Measurements from ENCODE around the gene VEGFA. TPM values are rescaled to one million over a fixed set of nuclear protein-coding genes. Genes with fewer than 3 reads are reported as not detected.

Gene VEGFA
- total RNA-seq, 1 experiment from 2014 or later: 35.2 TPM

DNA sequence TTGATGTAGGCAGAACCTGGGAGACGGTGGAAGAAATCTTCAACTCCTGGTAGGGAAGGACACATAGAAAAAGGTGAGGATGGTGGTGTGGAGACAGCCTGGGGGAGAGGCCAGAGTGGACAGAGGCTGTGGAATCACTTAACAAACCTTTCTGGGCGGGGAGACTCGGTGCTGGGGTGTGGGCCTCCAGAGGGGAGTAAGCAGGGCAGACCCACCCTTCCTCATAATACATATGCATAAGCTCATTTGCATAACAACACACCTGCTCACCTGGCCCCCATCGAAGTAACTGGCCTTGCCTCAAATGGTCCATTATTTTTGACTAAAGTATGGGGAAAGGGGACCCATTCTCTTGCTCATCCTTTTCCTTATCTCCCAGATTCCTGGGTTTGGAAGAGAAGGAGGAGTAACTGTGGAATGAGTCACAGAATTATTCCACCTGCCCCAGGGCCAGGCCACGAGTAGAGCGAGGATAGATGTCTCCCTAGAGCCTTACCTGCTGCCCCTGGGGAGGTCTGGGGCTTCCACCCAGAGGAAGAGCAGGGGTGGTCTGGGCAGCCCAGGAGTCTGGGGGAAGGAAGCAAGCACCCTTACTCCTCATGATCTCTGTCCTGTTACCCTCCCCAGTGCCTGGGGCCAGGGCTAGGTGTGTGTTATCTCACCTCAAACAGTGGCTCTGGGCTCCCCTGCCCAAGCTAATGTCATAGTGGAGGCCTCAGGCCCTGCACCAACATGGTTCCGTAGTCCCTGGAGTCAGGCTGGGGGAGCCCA is 10.7 kb upstream of the VEGFA start:
- no peak for DNase-seq (ENCODE audit: low spot score)

DNA sequence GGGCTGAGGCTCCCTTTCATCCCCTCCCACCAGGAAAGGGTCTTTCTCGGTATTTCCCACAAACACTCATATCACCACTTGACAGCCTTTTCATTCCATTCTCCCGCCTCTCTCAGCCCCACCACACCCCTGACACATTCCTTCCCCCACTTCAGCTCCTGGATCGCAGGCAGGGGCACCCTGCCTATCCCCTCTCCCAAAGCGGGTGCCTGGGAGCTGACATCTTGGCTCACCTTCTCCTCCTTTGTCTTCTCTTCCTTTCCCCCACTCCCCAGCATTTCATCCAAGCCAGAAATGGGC is 10.2 kb upstream of the VEGFA start:
- no peak for DNase-seq (ENCODE audit: low spot score)

DNA sequence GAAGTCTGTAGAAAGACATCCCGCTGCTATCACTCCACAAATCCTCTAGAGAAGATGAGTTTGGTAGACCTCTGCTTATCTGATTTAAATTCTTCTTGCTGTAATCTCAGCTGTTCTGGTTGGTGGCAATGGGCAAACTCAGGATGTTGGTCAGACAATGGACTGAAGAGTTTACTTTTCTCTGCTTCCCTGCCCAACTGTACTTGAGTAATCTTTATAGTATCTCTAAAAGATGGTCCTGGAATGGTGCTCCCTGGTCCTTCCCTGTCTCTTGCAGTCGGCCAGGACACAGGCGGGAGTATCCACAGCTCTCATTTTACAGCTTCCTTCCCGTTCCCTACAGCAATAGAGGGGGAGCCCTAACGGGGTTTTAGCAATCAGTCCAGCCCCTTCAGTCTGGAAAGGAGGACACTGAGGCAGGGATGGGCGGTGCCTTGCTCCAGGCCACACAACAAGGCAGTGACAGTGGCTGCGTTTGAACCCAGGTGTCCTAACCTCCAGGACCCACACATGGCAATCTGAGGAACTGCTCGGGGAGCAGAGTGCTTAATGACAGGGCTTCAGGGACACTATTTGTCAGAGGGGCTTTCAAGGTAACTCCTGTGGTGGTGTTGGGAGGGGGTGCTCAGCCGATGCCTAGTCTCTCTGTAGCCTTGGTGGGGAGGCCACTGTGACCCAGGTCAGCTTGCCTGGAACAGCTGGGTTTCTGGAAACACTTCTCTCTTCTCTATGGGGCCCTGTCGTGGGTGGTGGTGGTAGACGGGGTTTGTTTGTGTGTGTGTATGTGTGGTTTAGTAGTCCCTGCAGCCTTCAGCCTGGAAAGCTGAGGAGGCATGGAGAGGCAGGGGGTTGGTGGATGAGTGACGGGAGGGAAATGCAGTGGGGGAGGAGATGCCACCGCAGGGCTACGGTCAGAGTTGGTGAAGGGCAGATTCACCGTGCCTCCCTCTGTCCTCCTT is 9.5 kb upstream of the VEGFA start:
- no peak for DNase-seq (ENCODE audit: low spot score)

DNA sequence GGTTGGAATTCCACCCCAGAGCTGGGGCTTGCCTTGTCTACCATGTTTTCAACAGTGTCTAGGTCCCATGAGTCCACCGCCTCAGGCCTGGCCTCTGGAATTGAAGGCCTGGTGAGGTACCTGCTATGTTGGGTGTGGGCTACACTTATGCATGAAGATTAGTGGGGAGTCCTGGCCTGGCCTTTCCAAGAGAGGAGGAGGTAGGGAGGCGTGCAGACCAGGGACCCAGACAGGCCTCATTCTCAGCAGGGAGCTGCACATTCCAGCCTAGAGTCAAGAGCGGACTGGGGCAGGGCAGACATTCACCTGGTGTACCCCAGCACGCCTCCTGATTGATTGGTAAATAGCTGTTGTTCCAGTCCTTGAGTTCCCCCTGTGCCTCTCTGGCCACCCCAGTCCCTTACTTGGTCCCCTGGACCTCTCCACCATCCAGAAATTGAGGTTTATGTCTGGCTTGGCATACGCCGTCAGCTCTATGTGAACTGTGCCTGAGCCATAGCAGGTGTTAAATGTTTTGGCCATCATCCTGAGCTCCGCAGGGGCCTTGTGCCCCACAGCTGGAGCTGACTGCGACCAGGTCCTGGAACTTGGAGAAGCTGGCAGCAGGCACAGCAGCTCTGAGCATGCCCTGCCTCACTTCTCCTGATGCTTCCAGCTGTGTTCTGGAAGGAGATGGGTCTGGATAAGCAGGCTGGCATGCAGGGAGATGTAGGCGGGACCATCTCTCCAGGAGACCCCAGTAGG is 8.2 kb upstream of the VEGFA start:
- DNase-seq (ENCODE audit: low spot score): no peak

DNA sequence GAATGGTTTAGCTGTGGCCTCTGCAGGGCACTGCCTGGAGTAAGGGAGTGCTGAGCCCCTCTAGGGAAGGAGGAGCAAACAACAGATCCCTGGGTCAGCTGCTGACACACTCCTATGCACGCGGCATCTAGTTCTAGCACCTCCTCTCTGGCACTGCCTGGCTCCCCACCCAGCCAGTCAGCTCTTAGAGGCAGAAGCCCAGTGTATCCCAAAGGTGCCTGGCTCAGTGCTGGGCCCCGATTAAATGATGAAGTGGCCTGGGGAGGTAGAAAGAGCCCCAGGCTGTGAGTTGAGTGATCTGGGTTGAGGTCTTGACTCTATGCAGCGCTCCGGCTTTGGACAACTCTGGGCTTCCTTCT is 7.6 kb upstream of the VEGFA start:
- DNase-seq (ENCODE audit: low spot score): no peak

DNA sequence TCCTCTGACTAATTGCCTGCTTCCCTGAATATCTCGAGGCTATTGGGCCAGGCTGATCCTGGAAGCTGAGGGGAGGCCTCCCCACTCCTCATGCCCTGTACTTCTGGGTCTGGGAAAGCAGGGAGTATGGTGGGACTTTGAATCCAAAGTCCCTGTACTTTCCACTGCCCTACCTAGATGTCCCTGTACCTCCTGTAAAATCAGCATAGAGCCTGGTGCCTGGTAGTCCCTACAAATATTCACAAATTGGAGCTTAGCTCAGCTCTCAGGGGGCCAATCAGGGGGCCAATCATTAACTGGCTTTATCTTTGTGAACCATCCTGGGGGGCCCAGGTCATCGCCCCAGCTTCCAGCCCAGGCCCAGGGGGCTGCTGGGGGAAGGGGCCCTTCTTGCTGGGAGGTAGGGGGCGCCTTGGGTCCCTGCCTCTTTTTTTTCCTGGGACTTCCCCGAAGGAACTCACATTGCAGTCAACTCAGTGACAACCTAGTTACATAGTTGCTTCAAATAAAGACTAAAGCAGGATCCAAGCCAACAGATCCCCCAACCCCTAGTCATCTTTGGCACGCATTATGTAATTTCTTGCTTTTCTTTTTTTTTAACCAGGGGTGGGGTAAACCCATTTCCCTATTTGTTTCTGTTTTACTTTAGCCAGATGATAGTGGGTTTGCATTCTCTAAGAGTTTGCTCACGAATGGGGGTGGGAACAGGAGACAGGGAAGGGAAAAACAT is 6.9 kb upstream of the VEGFA start:
- no peak for DNase-seq (ENCODE audit: low spot score)

DNA sequence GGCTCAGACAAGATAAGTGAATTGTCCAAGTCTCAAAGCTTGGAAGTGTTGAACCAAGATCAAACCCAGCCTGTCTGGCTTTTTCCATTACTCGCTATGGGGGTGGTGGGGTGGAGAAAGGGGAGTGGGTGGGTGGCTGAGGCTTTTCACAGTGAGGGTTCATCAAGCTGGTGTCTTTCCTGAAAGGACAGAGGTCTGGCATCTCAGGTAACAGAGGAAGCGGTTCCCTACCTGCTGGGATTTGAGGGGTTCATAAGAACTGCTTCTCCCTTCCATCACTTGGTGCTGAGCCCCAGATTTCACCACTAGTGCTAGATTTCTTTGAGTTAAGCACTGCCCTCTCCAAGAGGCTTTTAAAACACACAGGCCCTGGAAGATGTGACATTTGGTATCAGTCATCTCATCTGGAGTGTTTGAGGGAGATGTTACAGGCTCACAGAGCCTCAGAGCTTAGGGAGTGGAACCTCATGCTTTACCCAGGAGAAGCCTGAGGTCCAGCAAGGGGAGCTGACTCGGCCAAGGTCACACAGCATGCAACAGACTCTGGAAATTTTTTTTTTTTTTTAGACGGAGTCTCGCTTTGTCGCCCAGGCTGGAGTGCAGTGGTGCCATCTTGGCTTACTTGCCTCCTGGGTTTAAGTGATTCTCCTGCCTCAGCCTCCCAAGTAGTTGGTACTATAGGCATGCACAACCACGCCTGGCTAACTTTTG is 6.0 kb upstream of the VEGFA start:
- DNase-seq (ENCODE audit: low spot score): no peak

DNA sequence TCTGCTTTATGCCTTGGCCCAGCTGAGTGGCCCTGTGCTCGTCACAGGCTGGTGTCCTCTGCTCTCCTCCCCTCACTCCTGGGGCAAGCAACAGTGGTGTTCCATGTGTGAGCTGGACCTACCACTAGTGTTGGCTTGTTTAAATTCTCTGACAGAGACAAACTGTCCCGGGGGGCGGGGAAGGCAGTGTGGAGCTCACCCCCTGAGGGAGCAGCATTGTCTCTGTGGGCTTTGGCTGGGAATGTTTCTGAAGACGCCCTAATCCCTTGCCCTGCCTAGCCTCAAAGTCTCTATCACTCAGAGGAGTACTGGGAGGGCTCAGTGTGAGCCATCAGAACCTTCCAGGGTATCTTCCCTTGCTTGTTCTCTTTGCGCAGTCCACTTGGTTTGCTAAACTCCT is 5.2 kb upstream of the VEGFA start:
- no peak for DNase-seq (ENCODE audit: low spot score)

DNA sequence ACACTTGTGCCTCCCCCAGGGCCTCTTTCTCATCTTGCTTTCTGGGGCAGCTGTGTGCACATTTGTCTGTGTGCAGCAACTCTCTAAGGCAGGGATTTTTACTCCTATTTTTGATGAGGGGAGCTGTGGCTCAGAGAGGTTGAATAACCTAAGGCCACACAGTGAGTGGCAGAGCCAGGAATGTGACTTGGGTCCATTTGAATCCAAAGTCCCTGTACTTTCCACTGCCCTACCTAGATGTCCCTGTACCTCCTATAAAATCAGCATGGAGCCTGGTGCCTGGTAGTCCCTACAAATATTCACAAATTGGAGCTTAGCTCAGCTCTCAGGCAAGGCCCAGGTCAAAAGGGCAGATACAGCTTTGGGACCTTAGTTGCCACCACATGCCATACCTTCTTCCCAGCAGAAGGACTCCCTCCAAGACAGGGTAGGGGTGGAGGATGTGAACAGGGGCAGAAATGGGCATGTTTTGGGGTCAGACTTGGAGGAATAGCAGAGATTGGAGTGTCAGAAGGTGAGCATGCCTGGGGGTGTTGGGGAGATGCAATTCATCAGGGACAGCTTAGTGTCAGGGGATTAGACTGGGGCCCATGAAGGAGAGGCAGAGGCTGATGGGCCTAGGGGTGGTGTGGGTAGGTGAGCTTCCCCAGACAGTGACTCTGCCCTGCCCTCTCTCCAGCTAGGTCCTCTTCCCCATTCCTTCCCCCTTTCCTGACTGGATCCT is 4.1 kb upstream of the VEGFA start:
- DNase-seq (ENCODE audit: low spot score): no peak

DNA sequence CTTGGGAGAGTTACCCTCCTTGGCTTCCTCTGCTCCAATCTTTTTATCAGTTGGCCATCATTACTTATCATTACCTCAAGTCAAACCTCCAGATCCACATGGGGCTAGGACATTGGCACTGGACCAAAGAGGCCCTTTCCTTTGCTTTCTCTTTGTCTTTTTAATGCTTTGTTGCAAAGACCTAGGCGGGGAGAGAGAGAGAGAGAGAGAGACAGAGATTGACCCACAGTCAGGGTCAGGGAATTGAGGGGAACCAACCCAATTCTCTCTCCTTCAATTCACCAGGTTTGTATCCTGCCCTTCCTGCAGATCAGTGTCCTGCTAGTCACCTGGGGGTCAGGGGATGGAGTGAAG is 3.5 kb upstream of the VEGFA start:
- DNase-seq (ENCODE audit: low spot score): no peak

DNA sequence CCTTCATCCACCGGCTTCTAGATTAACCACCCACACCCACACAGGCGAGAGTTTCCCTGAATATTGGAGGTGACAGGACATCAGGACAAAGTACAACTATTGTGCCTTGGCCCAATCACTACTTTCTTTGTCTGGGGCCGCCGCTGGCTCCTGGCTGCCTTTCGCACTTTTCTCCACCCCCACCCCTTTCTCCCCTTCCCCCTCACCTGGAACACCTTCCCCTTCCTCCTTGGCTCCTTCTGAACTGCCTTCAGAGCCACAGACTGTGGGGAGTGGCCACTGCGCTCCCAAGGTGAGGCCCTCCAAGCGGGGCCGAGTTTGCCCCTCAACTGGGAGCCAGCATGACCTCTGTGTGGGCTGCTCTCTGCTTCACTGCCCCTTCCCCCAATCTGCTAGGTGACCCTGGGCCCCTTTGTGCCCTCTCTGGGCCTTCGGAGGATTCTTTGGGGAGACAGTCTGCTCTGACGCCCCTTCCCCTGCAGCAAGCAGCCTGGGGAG is 3.0 kb upstream of the VEGFA start:
- DNase-seq (ENCODE audit: low spot score): no peak

DNA sequence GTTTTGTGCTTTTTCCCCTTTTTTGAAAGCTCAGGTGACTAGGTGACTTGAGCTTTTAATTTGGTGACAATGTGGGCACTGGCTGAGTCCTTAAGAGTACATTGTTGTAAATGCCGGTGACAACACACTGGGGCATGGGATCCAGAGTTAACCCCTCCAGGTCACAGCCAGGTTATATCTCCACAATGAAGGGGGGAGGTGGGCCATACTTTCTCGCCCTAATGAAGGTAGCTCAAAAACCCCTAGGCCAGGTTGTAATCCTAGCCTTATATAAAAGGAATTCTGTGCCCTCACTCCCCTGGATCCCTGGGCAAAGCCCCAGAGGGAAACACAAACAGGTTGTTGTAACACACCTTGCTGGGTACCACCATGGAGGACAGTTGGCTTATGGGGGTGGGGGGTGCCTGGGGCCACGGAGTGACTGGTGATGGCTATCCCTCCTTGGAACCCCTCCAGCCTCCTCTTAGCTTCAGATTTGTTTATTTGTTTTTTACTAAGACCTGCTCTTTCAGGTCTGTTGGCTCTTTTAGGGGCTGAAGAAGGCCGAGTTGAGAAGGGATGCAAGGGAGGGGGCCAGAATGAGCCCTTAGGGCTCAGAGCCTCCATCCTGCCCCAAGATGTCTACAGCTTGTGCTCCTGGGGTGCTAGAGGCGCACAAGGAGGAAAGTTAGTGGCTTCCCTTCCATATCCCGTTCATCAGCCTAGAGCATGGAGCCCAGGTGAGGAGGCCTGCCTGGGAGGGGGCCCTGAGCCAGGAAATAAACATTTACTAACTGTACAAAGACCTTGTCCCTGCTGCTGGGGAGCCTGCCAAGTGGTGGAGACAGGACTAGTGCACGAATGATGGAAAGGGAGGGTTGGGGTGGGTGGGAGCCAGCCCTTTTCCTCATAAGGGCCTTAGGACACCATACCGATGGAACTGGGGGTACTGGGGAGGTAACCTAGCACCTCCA is 2.2 kb upstream of the VEGFA start:
- no peak for DNase-seq (ENCODE audit: low spot score)

DNA sequence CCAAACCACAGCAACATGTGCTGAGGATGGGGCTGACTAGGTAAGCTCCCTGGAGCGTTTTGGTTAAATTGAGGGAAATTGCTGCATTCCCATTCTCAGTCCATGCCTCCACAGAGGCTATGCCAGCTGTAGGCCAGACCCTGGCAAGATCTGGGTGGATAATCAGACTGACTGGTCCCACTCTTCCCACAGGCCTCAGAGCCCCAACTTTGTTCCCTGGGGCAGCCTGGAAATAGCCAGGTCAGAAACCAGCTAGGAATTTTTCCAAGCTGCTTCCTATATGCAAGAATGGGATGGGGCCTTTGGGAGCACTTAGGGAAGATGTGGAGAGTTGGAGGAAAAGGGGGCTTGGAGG is 1.5 kb upstream of the VEGFA start:
- DNase-seq (ENCODE audit: low spot score): no peak

DNA sequence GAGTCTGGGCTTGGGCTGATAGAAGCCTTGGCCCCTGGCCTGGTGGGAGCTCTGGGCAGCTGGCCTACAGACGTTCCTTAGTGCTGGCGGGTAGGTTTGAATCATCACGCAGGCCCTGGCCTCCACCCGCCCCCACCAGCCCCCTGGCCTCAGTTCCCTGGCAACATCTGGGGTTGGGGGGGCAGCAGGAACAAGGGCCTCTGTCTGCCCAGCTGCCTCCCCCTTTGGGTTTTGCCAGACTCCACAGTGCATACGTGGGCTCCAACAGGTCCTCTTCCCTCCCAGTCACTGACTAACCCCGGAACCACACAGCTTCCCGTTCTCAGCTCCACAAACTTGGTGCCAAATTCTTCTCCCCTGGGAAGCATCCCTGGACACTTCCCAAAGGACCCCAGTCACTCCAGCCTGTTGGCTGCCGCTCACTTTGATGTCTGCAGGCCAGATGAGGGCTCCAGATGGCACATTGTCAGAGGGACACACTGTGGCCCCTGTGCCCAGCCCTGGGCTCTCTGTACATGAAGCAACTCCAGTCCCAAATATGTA is 957 bp upstream of the VEGFA start:
- DNase-seq (ENCODE audit: low spot score): no peak

DNA sequence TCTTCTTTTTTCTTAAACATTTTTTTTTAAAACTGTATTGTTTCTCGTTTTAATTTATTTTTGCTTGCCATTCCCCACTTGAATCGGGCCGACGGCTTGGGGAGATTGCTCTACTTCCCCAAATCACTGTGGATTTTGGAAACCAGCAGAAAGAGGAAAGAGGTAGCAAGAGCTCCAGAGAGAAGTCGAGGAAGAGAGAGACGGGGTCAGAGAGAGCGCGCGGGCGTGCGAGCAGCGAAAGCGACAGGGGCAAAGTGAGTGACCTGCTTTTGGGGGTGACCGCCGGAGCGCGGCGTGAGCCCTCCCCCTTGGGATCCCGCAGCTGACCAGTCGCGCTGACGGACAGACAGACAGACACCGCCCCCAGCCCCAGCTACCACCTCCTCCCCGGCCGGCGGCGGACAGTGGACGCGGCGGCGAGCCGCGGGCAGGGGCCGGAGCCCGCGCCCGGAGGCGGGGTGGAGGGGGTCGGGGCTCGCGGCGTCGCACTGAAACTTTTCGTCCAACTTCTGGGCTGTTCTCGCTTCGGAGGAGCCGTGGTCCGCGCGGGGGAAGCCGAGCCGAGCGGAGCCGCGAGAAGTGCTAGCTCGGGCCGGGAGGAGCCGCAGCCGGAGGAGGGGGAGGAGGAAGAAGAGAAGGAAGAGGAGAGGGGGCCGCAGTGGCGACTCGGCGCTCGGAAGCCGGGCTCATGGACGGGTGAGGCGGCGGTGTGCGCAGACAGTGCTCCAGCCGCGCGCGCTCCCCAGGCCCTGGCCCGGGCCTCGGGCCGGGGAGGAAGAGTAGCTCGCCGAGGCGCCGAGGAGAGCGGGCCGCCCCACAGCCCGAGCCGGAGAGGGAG is 580 bp downstream of the VEGFA start:
- peak; percentile 55 for DNase-seq (ENCODE audit: low spot score)

DNA sequence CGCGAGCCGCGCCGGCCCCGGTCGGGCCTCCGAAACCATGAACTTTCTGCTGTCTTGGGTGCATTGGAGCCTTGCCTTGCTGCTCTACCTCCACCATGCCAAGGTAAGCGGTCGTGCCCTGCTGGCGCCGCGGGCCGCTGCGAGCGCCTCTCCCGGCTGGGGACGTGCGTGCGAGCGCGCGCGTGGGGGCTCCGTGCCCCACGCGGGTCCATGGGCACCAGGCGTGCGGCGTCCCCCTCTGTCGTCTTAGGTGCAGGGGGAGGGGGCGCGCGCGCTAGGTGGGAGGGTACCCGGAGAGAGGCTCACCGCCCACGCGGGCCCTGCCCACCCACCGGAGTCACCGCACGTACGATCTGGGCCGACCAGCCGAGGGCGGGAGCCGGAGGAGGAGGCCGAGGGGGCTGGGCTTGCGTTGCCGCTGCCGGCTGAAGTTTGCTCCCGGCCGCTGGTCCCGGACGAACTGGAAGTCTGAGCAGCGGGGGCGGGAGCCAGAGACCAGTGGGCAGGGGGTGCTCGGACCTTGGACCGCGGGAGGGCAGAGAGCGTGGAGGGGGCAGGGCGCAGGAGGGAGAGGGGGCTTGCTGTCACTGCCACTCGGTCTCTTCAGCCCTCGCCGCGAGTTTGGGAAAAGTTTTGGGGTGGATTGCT is 1.3 kb downstream of the VEGFA start:
- peak; percentile 27 for DNase-seq (ENCODE audit: low spot score)

DNA sequence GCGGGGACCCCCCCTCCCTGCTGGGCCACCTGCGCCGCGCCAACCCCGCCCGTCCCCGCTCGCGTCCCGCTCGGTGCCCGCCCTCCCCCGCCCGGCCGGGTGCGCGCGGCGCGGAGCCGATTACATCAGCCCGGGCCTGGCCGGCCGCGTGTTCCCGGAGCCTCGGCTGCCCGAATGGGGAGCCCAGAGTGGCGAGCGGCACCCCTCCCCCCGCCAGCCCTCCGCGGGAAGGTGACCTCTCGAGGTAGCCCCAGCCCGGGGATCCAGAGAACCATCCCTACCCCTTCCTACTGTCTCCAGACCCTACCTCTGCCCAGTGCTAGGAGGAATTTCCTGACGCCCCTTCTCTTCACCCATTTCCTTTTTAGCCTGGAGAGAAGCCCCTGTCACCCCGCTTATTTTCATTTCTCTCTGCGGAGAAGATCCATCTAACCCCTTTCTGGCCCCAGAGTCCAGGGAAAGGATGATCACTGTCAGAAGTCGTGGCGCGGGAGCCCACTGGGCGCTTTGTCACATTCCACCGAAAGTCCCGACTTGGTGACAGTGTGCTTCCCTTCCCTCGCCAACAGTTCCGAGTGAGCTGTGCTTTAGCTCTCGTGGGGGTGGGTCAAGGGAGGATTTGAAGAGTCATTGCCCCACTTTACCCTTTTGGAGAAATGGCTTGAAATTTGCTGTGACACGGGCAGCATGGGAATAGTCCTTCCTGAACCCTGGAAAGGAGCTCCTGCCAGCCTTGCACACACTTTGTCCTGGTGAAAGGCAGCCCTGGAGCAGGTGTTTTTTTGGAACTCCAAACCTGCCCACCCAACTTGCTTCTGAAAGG is 2.1 kb downstream of the VEGFA start:
- peak; percentile 18 for DNase-seq (ENCODE audit: low spot score)

All from A172 (cell line).